Cardiac muscle cell (in vitro differentiated cells and primary cell): ENCODE results near the gene NAPEPLD. TPM values are rescaled to one million over a fixed set of nuclear protein-coding genes. Genes with fewer than 3 reads are reported as not detected.

Source experiments
- DNase-seq, 2 donors: peaks; one replicate each; pipeline versions ENCODE4 v3.0.0 to v3.0.0-alpha.2; 2010 to 2017; ENCODE audit warnings: low read depth in 1 of 2, low spot score in 1 of 2
- H3K27ac ChIP-seq: fragments of 200-600 bp; sonication (generic); 2 replicates; pipeline ENCODE4 v1.5.1; 2016
- H3K27me3 ChIP-seq: fragments of 200-600 bp; sonication (generic); 2 replicates; pipeline ENCODE4 v1.6.0; 2016; ENCODE audit warnings: control low read depth
- H3K36me3 ChIP-seq: fragments of 200-600 bp; sonication (generic); 2 replicates; pipeline ENCODE4 v1.5.1; 2016; ENCODE audit warnings: control low read depth
- H3K4me1 ChIP-seq: fragments of 200-600 bp; sonication (generic); 2 replicates; pipeline ENCODE4 v1.8.1; 2017; ENCODE audit warnings: low read depth, mild to moderate bottlenecking, mixed run types
- H3K4me3 ChIP-seq: fragments of 200-600 bp; sonication (generic); 2 replicates; pipeline ENCODE4 v1.5.1; 2016; ENCODE audit warnings: mild to moderate bottlenecking
- H3K9me3 ChIP-seq: fragments of 200-600 bp; sonication (generic); 2 replicates; pipeline ENCODE4 v1.5.1; 2017; ENCODE audit warnings: low read depth, mild to moderate bottlenecking, control low read depth
- CTCF ChIP-seq: IDR thresholded peaks from 2 replicates; pipeline ENCODE4 v1.5.1; 2012; ENCODE audit warnings: low read depth, mild to moderate bottlenecking, low read length
- polyA plus RNA-seq: library from polyadenylated mRNA; unstranded; fragments of >200 nt; fragmentation: Nextera tagmentation; extraction: Ambion mirVana; gene quantifications from 2 replicates; pipeline ENCODE4 v1.2.1, GENCODE V29; 2016
- total RNA-seq: library from RNA; depleted of rRNA; stranded (reverse); fragments of >200 nt; gene quantifications from 2 replicates; pipeline ENCODE4 v1.2.3, GENCODE V29; 2016

NAPEPLD gene
- total and polyA plus RNA-seq, 2 experiments from 2014 or later: 9.2 to 15.7 TPM

DNA sequence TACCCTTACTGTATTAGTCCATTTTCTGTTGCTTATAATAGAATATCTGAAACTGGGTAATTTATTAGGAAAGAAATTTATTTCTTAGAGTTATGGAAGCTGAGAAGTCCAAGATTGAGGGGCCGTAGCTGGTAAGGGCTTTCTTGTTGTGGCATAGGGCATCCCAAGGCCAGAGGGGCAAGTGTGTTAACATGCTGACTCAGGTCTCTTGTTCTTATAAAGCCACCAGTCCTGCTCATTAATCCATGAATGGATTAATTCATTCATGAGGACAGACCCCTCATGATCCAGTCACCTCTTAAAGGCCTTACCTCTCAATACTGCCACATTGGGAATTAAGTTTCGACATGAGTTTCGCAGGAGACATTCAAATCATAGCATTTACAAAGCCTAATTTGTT, 71.6 kb downstream of the NAPEPLD start:
- H3K36me3 ChIP-seq: no peaks in the 10 kb centered on the region
- no peaks in the 10 kb centered on the region for H3K27me3 ChIP-seq
- H3K4me3 ChIP-seq: no peak overlapping the region
- no peak overlapping the region for H3K27ac ChIP-seq
- DNase-seq: no peak
- no peak for TF ChIP-seq CTCF
- peaks cover 9% of the 10 kb centered on the region for H3K4me1 ChIP-seq
- H3K9me3 ChIP-seq: no peaks in the 10 kb centered on the region

DNA sequence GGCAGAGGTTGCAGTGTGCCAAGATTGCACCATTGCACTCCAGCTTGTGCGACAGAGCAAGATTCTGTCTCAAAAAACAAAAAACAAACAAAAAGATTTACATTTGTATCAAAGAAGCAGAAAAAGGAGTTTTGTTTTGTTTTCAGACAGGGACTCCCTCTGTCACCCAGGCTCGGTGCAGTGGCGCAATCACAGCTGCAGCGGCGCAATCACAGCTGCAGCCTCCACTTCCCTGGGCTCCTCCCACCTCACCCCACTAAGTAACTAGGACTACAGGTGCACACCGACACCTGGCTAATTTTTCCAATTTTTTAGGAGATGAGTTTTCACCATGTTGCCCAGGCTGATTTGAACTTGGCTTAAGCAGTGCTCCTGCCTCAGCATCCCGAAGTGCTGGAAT, 72.1 kb downstream of the NAPEPLD start:
- Histone ChIP-seq H3K9me3 (no peaks in the 10 kb centered on the region), H3K4me1 (peaks cover 9% of the 10 kb centered on the region), H3K36me3 (no peaks in the 10 kb centered on the region), H3K27ac (no peak overlapping the region), H3K4me3 (no peak overlapping the region), H3K27me3 (no peaks in the 10 kb centered on the region)
- DNase-seq: no peak
- TF ChIP-seq CTCF: no peak

DNA sequence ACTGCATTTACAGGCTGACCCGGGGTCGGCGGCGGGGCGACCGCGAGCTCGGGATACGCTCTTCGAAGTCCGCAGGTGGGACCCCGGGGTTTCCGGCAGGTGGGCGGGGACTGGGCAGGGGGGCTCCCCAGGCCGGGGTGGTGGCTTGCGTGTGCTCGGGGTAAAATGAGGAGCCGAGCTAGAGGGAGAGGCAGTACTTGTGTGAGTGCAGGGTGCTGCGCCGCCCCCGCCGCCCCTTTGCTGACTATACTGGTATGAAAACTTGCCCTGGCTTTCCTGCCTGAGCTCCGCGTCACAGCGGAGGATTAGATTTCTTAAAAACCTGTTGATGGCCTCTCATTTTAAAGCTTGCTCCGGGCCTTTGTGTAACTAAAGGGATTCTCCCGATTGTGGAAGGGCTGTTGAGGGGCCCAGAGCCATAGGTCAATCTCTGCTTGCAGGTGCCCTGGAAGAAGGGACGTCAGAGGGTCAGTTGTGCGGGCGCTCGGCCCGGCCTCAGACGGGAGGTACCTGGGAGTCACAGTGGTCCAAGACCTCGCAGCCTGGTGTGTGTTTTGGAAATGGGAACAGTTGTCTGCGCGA, 73.5 kb downstream of the NAPEPLD start:
- Histone ChIP-seq H3K4me1 (peaks cover 9% of the 10 kb centered on the region), H3K27ac (peak overlapping the region; percentile 72)

DNA sequence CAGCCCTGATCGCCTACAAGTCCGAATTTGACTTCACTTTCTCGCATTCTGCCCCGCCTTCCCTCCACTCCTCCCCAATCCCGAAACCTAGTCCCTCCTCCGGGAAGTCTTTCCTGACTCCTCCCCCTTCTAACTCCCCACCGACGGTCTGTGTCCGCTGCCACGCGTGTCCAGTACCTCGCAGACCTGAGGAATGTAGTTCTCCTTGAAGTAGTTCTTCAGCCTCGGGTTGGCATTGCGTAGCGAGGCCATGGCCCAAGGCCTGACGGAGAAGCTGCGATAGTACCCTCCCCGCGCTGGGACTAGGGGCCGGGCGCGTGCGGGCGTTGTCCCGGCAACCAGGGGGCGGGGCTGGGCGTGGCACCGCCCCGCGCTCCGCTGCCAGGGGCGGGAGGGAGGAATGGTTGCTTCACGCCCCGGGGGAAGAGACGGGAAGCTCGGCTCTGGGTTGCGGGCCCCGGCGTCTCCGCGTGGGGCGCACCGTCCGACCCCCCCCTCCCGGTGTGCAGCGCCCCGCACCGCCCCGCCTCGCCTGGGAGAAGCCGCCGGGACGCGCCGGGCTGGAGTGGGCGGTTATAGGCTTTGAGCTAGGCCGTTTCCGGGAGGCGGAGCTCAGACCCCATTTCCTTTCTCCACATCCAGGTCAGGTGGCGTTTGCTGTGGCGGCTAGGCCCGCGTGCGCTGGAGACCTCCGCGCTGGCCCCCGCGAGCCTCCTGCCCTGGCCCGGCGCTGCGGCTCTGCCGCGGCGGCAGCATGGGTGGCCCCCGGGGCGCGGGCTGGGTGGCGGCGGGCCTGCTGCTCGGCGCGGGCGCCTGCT, 74.2 kb downstream of the NAPEPLD start, which contains the start of the genes ARMC10 and FBXL13:
Gene ARMC10, plus strand, starts transcription at position 622 of the 818 bp plus-strand sequence. Its CDS starts 133 bp downstream, at position 755.
Gene FBXL13, minus strand, starts transcription at position 278 of the 818 bp plus-strand sequence.
- H3K27ac ChIP-seq: peak within 1 kb of the TSS; percentile 72
- peak; percentile 19 for TF ChIP-seq CTCF

More for the DNA sequence above, 73.5 kb downstream of the NAPEPLD start:
- TF ChIP-seq CTCF: no peak
- H3K36me3 ChIP-seq: no peaks in the 10 kb centered on the region
- DNase-seq: peak; percentile 54 to 71
- H3K27me3 ChIP-seq: no peaks in the 10 kb centered on the region
- peak overlapping the region; percentile 78 for H3K4me3 ChIP-seq
- no peaks in the 10 kb centered on the region for H3K9me3 ChIP-seq

GRCh38 chr7:103073989-103074518, 74.8 kb downstream of the NAPEPLD start:
- no peaks in the 10 kb centered on the region for H3K9me3 ChIP-seq
- H3K4me1 ChIP-seq: peaks cover 9% of the 10 kb centered on the region
- DNase-seq: no peak
- H3K27me3 ChIP-seq: no peaks in the 10 kb centered on the region
- TF ChIP-seq CTCF: no peak
- H3K27ac ChIP-seq: peak overlapping the region; percentile 72
- no peaks in the 10 kb centered on the region for H3K36me3 ChIP-seq
- peak overlapping the region; percentile 78 for H3K4me3 ChIP-seq

More for the DNA sequence above, 74.2 kb downstream of the NAPEPLD start, which contains the start of the genes ARMC10 and FBXL13:
- DNase-seq: peak; percentile 92 to 94
- H3K4me1 ChIP-seq: peaks cover 9% of the 10 kb centered on the region
- H3K9me3 ChIP-seq: no peaks in the 10 kb centered on the region
- H3K27me3 ChIP-seq: no peaks in the 10 kb centered on the region
- no peaks in the 10 kb centered on the region for H3K36me3 ChIP-seq
- peak within 1 kb of the TSS; percentile 78 for H3K4me3 ChIP-seq
